GM12872 (cell line): ENCODE data around the gene UBXN2A.

ENCODE experiments used
- CTCF ChIP-seq: IDR thresholded peaks from 3 replicates; pipeline ENCODE4 v1.5.1; 2011; ENCODE audit warnings: low read depth, mild to moderate bottlenecking, low read length, moderate library complexity; ENCODE audit not compliant: insufficient read depth

The UBXN2A gene

GRCh38 chr2:24017711-24018110 is 77.4 kb downstream of the UBXN2A start:
- TF ChIP-seq CTCF, result no peak

- no peak for TF ChIP-seq CTCF
Measured at GRCh38 chr2:24018241-24018640, 78.0 kb downstream of the UBXN2A start.

GRCh38 chr2:24019729-24020128 is 79.5 kb downstream of the UBXN2A start:
- no peak for TF ChIP-seq CTCF

- no peak for TF ChIP-seq CTCF
Measured at GRCh38 chr2:24020244-24020643, 80.0 kb downstream of the UBXN2A start.

GRCh38 chr2:24021122-24021998 is 81.1 kb downstream of the UBXN2A start:
- TF ChIP-seq CTCF, result peak; percentile 66

- TF ChIP-seq CTCF, result no peak
Measured at GRCh38 chr2:24022324-24022974, 82.2 kb downstream of the UBXN2A start.

GRCh38 chr2:24022975-24023575 is 82.8 kb downstream of the UBXN2A start:
- no peak for TF ChIP-seq CTCF
